Ovary (tissue), 9 donors: ENCODE results near the gene RFX8. TPM values are rescaled to one million over a fixed set of nuclear protein-coding genes. Genes with fewer than 3 reads are reported as not detected.

Experiments used
- DNase-seq, 5 donors: peaks; one replicate each; pipeline ENCODE4 v3.0.0-alpha.2; 2019 to 2020
- H3K27ac ChIP-seq, 2 donors: fragments of 200-600 bp; one replicate each; pipeline versions ENCODE4 v1.5.1 to v1.8.0; 2019 to 2022
- H3K27me3 ChIP-seq: fragments of 200-600 bp; one replicate; pipeline ENCODE4 v1.8.0; 2022
- H3K36me3 ChIP-seq: fragments of 200-600 bp; sonication (generic); one replicate; pipeline ENCODE4 v1.5.1; 2019
- H3K4me1 ChIP-seq: one replicate; pipeline ENCODE4 v1.8.1; 2013; ENCODE audit warnings: mild to moderate bottlenecking, moderate library complexity; ENCODE audit not compliant: insufficient read depth
- H3K4me3 ChIP-seq: fragments of 200-600 bp; sonication (generic); one replicate; pipeline ENCODE4 v1.5.1; 2017
- H3K9me3 ChIP-seq, 2 donors: fragments of 200-600 bp in 1 of 2; sonication (generic) in 1 of 2; one replicate each; pipeline versions ENCODE4 v1.5.1 to v1.8.1; 2013 to 2019; ENCODE audit warnings: mild to moderate bottlenecking in 1 of 2, moderate library complexity in 1 of 2
- CTCF ChIP-seq, 3 donors: fragments of 450-650 bp in 2 of 3; fragments of 200-600 bp in 1 of 3; IDR thresholded peaks; one replicate each; pipeline versions ENCODE4 v1.5.1 to v1.8.0; 2016 to 2022; ENCODE audit warnings: antibody characterized with exemption in 3 of 3, mild to moderate bottlenecking in 1 of 3
- EP300 ChIP-seq: sonication (generic); formaldehyde crosslinking; IDR thresholded peaks from one replicate; pipeline ENCODE4 v1.6.1; 2017; ENCODE audit warnings: antibody characterized with exemption
- POLR2A ChIP-seq: fragments of 450-650 bp; IDR thresholded peaks from one replicate; pipeline ENCODE4 v1.6.1; 2017; ENCODE audit warnings: antibody characterized with exemption, mild to moderate bottlenecking, moderate library complexity
- WGBS, 3 donors: extraction: QIAGEN DNeasy Blood & Tissue Kit in 1 of 3; methylation state at CpG; one replicate each; pipeline versions ENCODE4 v1.1.5 to v1.1.7; 2013 to 2017; 5-methylcytosine and 5-hydroxymethylcytosine counted together
- intact Hi-C, 4 donors: fragments of 100-400 bp; cut with DNase I; formaldehyde crosslinking; loops; one replicate each; pipeline versions ENCODE4 v1.11.0 to v1.15.1; 2022 to 2023
- polyA plus RNA-seq, 2 donors: library from polyadenylated mRNA; stranded (reverse); fragments of 200-250 nt in 1 of 2; fragments of 350-450 nt in 1 of 2; fragmentation: Illumina TruSeq in 1 of 2; extraction: RNeasy Lipid Tissue Mini Kit (QIAGEN cat#74804) in 1 of 2; gene quantifications; one replicate each; pipeline ENCODE4 v1.2.3, GENCODE V29; 2013 to 2014
- total RNA-seq, 7 donors: library from RNA; depleted of rRNA in 2 of 7; stranded (reverse); fragments of >200 nt in 2 of 7; fragmentation: NEBNext Ultra II Directional in 3 of 7; extraction: Animal tissue kit (Norgen Biotek cat#: 25700) in 3 of 7; gene quantifications; one replicate each; pipeline versions ENCODE4 v1.1.0 to v1.2.4, GENCODE V29; 2016 to 2023
- donor health status: DM: no; HTN: no; CAD: no; lungs with moderate emphysema.
- donor health status: DM: no; HTN: no; CAD: no.
- donor health status: Bipolar disorder and iron deficiency.
- donor health status: DM: yes; HTN: yes; CAD: no.
- donor health status: DM: no; HTN: no; CAD: no.
- donor health status: DM: yes; HTN: yes; CAD: no.

The RFX8 gene
- total and polyA plus RNA-seq, 9 donors: 0.05 to 1.7 (median 0.38) TPM

- WGBS, 3 donors: 79 to 84% (median 81%) methylated on average over 7 of the region's 7 CpGs
- H3K4me1 ChIP-seq: no peaks in the 10 kb centered on the region
- H3K4me3 ChIP-seq: no peak overlapping the region
- no peaks in the 10 kb centered on the region for H3K36me3 ChIP-seq
- no peak for TF ChIP-seq EP300
- no peak for TF ChIP-seq CTCF (IDR thresholded peaks at IDR 0.05)
- no peak for TF ChIP-seq POLR2A
- no peaks in the 10 kb centered on the region for H3K9me3 ChIP-seq
- DNase-seq: no peak
- intact Hi-C loops: no loop called here
- no peak overlapping the region for H3K27ac ChIP-seq
- no peaks in the 10 kb centered on the region for H3K27me3 ChIP-seq
These were observed 115.4 kb downstream of the RFX8 start for GRCh38 chr2:101359410-101359954.

- no peak for TF ChIP-seq POLR2A
- TF ChIP-seq CTCF (IDR thresholded peaks at IDR 0.05): no peak
- H3K36me3 ChIP-seq: no peaks in the 10 kb centered on the region
- DNase-seq: no peak
- H3K4me3 ChIP-seq: no peak overlapping the region
- intact Hi-C loops: no loop called here
- H3K9me3 ChIP-seq: no peaks in the 10 kb centered on the region
- no peaks in the 10 kb centered on the region for H3K27me3 ChIP-seq
- no peaks in the 10 kb centered on the region for H3K4me1 ChIP-seq
- H3K27ac ChIP-seq: no peak overlapping the region
These were observed 117.5 kb downstream of the RFX8 start for GRCh38 chr2:101357376-101357775.

- intact Hi-C loops: no loop called here
- Histone ChIP-seq H3K9me3 (no peaks in the 10 kb centered on the region), H3K4me3 (no peak overlapping the region), H3K27ac (no peak overlapping the region), H3K4me1 (no peaks in the 10 kb centered on the region), H3K27me3 (no peaks in the 10 kb centered on the region), H3K36me3 (no peaks in the 10 kb centered on the region)
- no peak for DNase-seq
- WGBS, 3 donors: 57 to 65% (median 61%) methylated on average over 2 of the region's 2 CpGs
- TF ChIP-seq EP300 (no peak), POLR2A (no peak), CTCF (IDR thresholded peaks at IDR 0.05) (no peak)
These were observed 118.4 kb downstream of the RFX8 start for GRCh38 chr2:101356521-101356920.

GRCh38 chr2:101356055-101356454, 118.9 kb downstream of the RFX8 start:
- 64 to 76% (median 69%) methylated on average over 6 of the region's 6 CpGs for WGBS, 3 donors
- Histone ChIP-seq H3K36me3 (no peaks in the 10 kb centered on the region), H3K27me3 (no peaks in the 10 kb centered on the region), H3K4me3 (no peak overlapping the region), H3K27ac (no peak overlapping the region), H3K4me1 (no peaks in the 10 kb centered on the region), H3K9me3 (no peaks in the 10 kb centered on the region)
- TF ChIP-seq POLR2A (no peak), EP300 (no peak), CTCF (IDR thresholded peaks at IDR 0.05) (no peak)
- no peak for DNase-seq
- intact Hi-C loops: no loop called here
